Medulla oblongata (tissue), 1 donor: Measurements from ENCODE around the gene CACNB3.
"Not testable (repeated sequence)": the region's sequence is repeated elsewhere in the genome, so short reads cannot be mapped to it uniquely, and the experiment has no call there.

ENCODE experiments used
- DNase-seq: peaks from one replicate; pipeline ENCODE4 v3.0.0-alpha.2; 2015; ENCODE audit errors: extremely low spot score

Gene CACNB3

GRCh38 chr12:48854932-48855331 is 36.6 kb downstream of the CACNB3 start:
- DNase-seq: not testable (repeated sequence)

GRCh38 chr12:48856379-48856778 is 38.1 kb downstream of the CACNB3 start:
- no peak for DNase-seq

GRCh38 chr12:48857278-48857994 is 39.1 kb downstream of the CACNB3 start:
- DNase-seq: no peak

GRCh38 chr12:48858043-48858442 is 39.7 kb downstream of the CACNB3 start:
- no peak for DNase-seq

- no peak for DNase-seq
These were observed 41.3 kb downstream of the CACNB3 start for GRCh38 chr12:48859607-48860006.

GRCh38 chr12:48860236-48860635 is 41.9 kb downstream of the CACNB3 start:
- DNase-seq: not testable (repeated sequence)

GRCh38 chr12:48861111-48861510 is 42.8 kb downstream of the CACNB3 start:
- DNase-seq: no peak

GRCh38 chr12:48862760-48863159 is 44.5 kb downstream of the CACNB3 start:
- DNase-seq: peak; percentile 43

- no peak for DNase-seq
These were observed 45.0 kb downstream of the CACNB3 start for GRCh38 chr12:48863291-48863690.

GRCh38 chr12:48865281-48866051 is 47.2 kb downstream of the CACNB3 start, which contains the start of gene RND1:
Gene RND1, minus strand, starts transcription at chr12:48865870. Its CDS starts 103 bp downstream, at chr12:48865767.
- DNase-seq: peak; percentile 97

GRCh38 chr12:48866052-48866711 is 47.9 kb downstream of the CACNB3 start:
- DNase-seq: no peak

- no peak for DNase-seq
These were observed 50.2 kb downstream of the CACNB3 start for GRCh38 chr12:48868451-48868850.

- peak; percentile 49 for DNase-seq
These were observed 50.9 kb downstream of the CACNB3 start for GRCh38 chr12:48869191-48869590.

- DNase-seq: peak; percentile 44
These were observed 54.8 kb downstream of the CACNB3 start for GRCh38 chr12:48873096-48873495.

GRCh38 chr12:48873534-48873933 is 55.2 kb downstream of the CACNB3 start:
- DNase-seq: not testable (repeated sequence)

GRCh38 chr12:48875944-48876515 is 57.7 kb downstream of the CACNB3 start:
- no peak for DNase-seq
